ENCODE measurements around the gene TOX2.

DNA sequence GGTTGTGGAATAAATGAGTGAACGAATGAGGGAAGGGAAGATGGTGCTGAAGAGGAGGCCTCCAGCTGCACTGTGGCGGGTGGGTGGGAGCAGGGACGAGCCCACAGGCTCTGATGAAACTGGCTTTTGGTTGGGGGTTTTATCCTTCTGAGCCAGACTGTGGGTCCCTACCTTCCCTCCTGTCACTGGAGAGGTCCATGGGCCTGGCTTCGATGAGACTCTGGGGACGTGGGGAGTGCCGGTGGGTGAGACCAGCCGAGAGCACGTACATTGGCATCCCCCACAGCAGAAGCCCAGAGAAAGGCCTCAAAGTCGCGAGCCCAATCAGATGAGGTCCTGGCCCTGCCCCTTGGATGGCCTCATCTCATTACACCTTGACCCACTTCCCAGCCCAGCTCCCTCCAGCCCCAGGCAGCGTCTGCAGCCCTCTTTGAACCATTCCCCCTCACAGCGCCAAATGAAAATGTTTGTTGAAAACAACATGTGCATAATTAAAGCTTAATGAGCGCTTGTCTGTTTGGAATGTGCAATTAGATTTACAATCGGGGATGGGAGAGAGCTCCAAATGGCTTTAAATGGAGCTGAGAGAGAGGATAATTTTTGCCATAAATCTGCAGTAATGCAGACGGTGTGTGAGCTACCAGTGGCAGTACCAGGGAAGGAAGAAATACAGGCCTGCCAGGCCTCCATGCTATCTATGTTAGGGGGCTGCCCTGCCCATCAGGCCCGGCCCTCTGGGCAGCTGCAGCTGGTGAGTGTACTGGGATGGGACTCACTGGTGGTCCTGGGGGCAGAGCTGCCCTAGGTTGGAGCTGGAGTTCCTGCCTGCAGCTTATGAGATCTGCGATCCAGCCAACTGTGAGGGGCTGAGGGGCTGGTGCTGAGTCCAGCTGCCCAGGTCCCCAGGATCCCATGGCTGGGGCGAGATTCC, 47.2 kb downstream of the TOX2 start:
- TF ChIP-seq, protein P1, sequence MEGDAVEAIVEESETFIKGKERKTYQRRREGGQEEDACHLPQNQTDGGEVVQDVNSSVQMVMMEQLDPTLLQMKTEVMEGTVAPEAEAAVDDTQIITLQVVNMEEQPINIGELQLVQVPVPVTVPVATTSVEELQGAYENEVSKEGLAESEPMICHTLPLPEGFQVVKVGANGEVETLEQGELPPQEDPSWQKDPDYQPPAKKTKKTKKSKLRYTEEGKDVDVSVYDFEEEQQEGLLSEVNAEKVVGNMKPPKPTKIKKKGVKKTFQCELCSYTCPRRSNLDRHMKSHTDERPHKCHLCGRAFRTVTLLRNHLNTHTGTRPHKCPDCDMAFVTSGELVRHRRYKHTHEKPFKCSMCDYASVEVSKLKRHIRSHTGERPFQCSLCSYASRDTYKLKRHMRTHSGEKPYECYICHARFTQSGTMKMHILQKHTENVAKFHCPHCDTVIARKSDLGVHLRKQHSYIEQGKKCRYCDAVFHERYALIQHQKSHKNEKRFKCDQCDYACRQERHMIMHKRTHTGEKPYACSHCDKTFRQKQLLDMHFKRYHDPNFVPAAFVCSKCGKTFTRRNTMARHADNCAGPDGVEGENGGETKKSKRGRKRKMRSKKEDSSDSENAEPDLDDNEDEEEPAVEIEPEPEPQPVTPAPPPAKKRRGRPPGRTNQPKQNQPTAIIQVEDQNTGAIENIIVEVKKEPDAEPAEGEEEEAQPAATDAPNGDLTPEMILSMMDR (IDR thresholded peaks at IDR 0.05), result no peak
- no peak for TF ChIP-seq EP300 (IDR thresholded peaks at IDR 0.05)
- no peak for TF ChIP-seq POLR2A (IDR thresholded peaks at IDR 0.05)

Data from ovary (tissue), 3 donors.